ENCODE results near the gene TRIM33.
"Not testable (repeated sequence)": the region's sequence is repeated elsewhere in the genome, so short reads cannot be mapped to it uniquely, and the experiment has no call there.

Gene TRIM33

DNA sequence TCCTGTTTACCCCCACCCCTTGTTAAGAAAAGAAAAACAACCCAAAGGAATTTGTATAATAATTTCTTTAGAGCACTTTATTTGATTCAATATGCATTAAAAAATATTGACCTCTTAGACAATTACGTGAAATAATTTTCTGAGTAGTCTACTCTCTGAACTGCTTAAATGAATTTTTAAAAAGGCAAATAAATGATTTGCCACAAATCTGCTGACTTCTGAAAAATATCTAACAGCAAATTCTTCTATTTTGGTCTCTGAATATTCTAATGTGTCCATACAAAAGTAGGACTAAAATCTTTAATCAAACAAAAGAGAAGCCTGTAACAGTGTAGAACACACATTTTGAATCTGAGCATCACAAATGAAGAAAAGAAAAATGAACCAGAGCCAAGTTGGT lies 115.1 kb downstream of the TRIM33 start:
- no peak for FAIRE-seq

DNA sequence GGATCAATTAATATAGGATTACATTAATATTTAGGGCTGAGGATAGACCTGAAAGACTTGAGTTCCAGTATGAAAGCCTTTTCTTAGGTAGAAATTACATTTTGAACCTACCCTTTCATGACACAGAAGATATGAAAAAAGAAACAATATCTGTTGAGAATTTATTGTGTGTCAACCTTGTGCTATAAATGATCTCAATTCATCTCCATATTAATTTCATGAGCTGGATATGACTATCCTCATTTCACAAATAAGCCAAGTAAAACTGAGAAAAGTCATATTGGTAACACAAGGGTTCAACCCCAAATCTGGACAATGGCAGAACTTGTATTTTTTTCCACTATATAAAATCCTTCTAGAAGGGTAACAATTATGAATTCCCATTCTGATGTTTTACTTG lies 120.0 kb downstream of the TRIM33 start:
- no peak for FAIRE-seq

DNA sequence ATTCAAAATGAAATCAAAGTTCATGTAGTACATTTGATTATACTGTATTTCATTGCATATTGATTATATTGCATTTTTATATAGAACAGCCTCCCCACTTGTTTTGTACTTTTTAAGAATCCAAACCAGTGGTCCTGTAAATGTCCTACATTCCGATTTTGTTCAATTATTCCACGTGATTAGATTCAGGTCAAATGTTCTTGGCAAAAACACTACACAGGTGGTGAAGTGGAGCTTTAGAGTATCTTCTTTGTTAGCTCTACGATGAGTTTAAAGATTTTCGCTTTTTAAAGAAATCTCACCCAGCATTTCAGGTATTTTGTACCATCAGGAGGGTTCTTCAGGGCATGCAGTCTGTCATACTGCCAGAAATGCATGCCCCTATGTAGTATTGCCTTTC lies 120.6 kb downstream of the TRIM33 start:
- FAIRE-seq: no peak

DNA sequence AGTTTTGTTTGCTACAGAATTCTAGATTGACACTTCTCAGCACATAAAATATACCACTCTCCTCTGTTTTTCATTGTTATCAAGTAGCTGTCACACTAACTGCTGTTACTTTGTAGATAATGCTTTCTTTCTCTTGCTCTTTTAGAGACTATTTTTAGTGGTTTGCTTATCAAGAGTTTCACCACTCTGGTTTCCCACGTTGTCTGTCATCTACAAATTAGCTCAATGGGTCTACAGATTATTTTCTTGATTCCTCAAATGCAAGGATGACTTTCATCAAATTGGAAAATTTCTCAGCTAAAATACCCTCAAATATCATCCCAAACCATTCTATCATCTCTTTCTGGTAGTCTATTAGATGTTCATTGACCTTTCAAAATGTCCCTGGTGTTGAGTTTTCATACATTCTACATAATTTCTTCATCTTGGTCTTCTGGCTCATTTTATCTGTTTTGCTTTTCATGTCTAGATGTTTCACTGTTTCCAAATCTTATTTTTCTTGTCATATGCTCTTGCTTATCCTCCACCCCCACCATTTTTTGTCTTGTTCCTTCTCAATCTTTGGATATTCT lies 122.5 kb downstream of the TRIM33 start:
- no peak for FAIRE-seq

DNA sequence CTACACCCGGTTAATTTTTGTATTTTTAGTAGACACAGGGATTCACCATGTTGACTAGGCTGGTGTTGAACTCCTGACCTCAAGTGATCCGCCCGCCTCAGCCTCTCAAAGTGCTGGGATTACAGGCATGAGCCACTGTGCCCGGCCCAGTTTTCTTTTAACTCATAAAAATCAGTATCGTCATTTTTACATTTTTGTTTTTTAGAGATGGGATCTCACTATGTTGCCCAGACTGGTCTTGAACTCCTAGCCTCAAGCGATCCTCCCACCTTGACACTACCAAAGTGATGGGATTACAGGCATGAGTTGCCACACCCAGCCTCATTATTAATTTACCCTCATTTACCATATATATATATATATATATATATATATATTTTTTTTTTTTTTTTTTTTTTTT lies 123.4 kb downstream of the TRIM33 start:
- FAIRE-seq: not testable (repeated sequence)

DNA sequence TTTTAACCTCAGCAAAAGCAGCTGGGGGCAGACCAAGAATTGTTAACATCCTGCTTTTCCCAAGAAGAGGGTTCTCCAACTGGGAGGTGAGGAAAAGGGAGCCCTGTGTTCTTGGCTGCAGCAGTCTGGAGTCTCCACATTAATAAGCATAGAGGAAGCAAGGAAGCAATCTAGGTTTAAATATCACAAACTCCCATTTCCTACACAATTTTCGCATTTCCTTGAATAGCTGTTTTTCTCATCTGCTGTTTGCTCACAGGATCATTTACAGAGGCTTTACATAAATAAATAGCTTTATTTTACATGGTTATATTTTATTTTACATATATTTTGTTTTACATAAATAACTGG lies 124.0 kb downstream of the TRIM33 start:
- FAIRE-seq: no peak

DNA sequence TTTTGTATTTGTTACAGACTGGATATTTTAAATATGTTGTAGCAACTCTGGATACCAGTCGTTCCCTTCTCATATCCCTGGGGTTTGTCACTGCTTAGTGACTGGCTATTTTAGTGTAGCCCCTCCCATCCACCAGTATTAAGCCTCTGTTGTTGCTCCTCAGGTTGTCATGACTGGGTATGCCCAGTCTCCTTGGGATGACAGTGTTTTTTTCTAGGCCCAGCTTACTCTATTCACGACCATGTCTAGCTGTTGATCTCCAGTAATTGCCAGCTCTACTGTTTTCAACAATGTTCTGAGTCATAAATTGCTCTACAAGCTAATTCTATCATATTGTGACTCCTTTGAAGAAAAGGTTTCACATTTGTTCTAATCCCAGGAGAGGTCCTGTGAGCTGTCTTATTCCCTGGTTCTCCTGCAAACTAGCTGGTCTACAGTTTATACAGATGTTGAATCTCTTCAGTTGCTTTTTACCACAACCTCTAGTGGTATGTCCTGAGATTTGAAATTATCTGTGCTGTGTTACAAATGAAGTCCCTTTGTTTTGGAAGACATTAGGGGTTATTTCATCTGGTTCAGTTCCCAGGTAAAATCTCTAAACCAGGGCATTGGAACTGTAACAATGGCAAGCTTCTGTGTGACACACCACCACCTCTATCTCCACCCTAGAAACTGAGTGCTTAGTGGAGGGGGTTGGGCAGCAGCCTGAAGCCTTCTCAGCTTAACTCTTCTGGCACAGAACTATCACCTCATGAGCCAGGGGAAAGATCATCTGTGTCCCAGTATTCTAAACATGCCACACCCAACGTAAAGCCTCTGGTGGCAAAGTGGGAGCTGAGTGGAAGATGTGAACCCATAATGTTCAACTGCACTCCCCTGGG lies 124.6 kb downstream of the TRIM33 start:
- no peak for FAIRE-seq

DNA sequence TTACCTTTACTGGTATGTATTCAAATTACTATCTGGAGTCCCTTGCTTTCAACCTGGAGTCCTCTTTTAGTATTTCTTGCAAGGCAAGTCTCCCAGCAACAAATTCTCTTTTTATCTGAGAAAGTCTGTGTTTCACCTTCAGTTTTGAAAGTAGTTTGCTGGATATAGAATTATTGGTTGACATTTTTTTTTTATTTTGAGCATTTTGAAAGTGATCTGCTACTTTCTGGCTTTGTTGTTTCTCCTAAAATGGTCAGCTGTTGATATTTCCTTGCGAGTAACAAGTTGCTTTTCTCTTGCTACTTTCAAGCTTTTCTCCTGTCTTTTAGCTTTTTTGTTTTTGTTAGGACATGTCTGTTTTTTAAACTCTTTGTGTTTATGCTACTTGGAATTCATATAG lies 126.1 kb downstream of the TRIM33 start:
- no peak for FAIRE-seq

DNA sequence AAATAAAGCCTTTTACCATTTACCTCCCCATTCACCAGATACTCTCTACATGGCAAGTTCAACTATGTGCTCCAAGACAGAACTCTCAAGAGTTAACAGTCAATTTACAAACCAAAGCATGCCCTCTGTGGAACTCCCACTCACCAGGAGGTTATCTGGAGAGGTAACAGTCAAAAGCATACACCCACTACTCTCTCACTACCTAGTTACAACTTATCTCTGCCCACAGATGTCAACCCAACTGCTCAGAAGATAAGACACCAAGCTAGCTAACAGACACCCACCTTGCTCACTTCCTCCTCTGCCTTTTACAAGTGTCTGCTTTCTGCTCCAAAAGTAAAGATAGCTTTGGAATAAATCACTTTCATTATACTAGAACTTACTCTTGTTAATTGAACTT lies 131.0 kb downstream of the TRIM33 start:
- no peak for FAIRE-seq

DNA sequence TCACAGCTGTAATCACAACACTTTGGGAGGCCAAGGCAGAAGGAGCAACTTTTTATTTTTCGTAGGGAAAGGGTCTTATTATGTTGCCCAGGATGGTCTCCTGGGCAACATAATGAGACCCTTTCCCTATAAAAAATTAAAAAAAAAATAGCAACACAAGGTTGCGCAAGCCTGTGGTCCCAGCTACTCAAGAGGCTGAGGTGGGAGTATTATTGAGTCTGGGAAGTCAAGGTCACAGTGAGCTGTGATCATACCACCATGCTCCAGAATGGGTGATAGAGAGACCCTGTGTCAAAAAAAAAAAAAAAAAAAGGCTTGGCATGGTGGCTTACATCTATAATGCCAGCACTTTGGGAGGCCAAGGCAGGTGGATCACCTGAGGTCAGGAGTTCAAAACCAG lies 131.6 kb downstream of the TRIM33 start:
- no peak for FAIRE-seq

DNA sequence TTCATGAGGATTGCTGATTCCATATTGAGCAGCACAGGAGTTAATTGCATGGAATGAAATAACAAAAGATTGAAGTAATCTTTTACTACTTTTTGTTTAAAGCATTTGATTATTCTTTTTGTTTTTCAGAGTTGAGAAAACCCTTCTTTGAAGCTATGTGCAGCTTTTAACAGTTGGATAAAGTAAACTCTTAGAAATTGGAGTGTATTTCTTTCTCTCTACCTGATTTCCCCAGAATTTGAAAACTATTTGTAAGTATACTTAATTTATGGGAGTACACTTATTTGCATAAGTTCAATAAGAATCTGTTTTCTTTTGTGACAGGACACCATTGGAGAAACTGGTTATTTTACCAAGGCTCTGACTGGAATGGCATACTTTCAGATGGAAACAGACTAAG lies 133.6 kb downstream of the TRIM33 start:
- no peak for FAIRE-seq

DNA sequence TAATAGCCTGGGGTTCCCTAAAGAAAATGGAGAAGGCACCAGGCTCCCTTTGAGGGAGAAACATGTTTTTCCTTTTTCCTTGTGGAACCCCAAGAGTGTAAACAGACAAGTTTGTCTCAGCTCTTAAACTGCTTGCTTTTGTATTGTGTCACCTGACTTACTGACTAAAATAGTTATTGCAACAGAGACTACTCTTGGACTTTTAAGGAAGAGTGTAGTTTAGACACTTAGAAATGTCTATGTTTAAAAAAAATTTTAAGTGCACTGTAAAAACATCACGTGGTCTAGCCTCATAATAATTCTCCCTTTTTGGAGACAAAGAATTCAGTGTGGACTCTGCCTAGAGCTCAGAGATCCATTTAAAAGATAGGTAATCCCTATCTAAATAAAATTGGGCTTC lies 141.1 kb downstream of the TRIM33 start:
- FAIRE-seq: no peak

DNA sequence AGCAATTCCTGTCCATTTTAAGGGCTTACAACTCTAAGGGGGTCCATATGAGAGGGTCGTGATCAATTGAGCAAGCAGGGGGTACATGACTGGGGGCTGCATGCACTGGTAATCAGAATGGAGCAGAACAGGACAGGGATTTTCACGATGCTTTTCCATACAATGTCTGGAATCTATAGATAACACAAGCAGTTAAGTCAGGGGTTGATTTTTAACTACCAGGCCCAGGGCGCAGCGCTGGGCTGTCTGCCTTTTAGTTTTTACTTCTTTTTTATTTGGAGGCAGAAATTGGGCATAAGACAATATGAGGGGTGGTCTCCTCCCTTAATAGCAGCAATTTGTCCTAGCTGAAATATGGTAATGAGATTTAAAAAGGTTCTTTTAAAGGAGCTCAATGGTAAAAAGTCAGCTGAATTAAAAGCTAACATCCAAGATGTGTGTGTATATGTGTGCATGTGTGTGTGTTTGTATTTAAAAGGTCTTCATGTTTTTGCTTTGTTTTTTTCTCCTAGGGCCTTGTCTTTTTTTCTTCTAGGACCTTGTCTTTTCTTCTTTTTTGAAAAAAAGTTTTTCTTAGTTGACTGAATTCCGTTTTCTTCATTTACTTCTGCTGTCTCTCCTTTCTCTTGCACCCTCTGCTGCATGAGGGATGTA lies 141.6 kb downstream of the TRIM33 start:
- not testable (repeated sequence) for FAIRE-seq

DNA sequence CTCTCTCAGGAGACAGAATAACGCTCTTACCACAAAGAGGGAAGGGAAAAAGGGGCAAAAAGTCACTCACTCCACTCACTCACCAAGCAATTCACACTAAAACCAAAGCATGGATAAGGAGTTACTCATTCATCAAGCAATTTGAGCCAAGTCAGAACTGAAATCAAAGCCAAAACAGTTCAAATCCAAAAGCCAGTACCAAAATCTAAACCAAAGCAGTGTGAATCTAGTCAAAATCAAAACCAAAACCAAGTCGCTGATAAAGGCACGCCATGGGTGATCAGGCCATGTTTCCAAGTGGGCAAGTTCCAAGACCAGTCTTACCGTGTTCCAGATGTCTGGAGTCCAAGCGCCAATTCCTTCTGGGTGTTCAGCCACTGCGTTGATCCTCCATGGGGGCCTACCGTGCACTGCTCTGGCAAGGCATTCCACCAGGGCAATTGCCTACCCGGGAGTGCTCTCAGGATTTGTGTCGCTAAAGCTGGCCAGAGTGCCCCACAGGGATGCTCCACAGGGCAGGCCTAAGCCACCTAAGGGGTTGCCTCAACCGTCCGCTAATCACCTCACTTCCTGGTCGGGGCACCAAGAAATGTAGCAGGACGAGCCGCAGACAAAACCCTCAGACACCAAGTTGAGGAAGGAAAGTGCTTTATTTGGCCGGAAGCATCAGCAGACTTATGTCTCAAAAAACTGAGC lies 142.3 kb downstream of the TRIM33 start:
- FAIRE-seq: no peak

DNA sequence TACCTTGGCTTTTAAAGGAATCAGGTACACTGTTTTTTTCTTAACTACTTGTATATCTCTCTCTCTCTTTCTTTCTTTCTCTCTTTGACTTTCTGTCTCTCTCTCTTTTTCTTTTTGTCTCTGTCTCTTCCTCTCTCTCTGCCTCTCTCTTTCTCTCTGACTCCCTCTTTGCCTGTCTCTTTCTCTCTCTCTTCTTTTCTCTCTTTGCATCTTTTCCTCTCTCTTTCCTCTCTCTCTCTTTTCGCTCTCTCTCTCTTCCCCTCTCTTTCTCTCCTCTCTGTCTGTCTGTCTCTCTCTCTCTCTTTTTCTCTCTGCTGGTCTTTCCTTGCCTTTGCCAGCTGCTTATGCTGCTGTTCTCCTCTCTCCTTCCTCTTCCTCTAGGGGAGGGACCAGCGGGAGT lies 143.2 kb downstream of the TRIM33 start:
- no peak for FAIRE-seq

DNA sequence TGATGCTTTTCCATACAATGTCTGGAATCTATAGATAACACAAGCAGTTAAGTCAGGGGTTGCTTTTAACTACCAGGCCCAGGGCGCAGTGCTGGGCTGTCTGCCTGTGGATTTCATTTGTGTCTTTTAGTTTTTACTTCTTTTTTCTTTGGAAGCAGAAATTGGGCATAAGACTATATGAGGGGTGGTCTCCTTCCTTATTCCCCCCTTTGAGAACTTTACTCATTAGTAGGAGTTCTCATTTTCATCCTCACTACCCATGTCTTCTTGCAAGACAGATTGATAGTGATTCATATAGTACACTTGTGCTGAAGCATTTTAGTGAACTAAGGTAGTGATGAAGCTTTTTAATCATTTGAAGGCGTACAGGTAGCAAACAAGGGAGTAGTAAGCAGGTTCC lies 147.8 kb downstream of the TRIM33 start:
- not testable (repeated sequence) for FAIRE-seq

DNA sequence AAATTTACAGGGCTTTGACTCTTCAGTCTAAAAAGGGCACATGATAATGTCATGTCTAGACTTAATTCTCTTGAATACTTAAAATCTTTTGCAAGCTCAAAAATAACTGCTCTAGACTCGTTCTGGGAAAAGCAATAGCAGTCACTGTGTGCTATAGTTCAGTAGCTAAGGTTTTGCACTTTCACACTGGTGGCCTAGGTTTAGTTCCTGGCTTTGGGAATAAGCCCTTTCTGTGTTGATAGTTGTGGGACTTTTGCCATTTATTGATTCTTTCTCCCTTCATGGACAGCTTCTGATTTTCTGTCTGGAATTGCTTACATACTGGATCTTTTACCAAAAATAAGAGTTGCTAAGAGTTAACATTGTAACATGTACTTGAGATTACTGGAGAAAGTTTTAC lies 151.2 kb downstream of the TRIM33 start:
- no peak for FAIRE-seq

DNA sequence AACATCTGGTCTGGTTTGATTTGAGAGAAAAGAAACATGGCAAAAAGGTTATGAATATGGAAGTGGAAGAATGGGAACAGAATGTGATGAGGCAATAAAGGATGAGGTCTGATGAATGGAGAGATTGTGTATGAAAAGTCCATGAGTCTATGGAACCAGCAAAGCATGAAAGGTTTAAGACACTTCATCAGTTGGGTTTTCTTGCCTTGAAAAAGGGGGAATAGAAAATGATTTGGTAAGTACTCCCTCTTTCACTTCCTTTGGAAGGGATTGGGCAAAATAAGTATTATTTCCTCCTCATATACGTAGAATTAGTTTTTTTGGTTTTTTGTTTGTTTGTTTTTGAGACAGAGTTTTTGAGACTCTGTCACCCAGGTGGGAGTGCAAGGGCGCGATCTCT lies 155.8 kb downstream of the TRIM33 start:
- FAIRE-seq: no peak

DNA sequence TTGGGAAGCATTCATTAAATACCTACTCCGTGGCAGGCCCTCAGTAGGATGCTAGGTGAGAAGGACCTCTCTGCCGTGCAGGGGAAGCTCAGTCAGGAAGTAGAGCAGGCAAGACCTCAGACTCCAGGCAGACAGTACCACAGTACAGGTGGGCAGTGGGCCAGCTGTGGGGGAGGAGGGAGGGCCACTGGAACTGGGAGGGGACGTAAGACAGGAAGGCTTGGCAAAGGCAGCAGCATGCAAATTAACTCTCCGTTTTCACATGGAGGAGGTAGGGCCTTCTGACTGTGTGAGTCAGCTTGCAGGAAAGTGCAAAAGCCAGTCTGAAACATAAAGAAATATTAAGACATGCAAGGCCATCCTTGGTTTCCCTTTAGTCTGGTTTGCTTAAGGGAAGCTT lies 157.7 kb downstream of the TRIM33 start:
- FAIRE-seq: no peak

DNA sequence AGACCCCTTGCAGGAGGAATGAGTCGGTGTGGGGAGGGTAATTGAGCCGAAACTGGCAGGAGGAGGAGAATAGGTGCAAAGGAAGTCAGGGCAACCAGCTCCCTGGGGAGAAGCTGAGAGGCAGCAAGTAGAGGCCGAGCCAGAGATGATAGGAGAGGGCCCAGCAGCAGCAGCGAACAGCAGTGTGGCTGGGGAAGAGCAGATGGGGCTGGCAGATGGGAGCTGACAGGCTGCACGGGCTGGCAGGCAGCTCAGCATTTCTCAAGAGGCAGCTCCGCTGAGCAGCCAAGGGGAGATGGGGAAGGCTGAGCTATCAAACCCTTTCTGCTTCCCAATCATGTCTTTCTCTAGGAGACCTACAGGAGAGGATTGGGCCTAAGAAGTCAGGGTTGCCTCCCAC lies 158.2 kb downstream of the TRIM33 start:
- FAIRE-seq: no peak

DNA sequence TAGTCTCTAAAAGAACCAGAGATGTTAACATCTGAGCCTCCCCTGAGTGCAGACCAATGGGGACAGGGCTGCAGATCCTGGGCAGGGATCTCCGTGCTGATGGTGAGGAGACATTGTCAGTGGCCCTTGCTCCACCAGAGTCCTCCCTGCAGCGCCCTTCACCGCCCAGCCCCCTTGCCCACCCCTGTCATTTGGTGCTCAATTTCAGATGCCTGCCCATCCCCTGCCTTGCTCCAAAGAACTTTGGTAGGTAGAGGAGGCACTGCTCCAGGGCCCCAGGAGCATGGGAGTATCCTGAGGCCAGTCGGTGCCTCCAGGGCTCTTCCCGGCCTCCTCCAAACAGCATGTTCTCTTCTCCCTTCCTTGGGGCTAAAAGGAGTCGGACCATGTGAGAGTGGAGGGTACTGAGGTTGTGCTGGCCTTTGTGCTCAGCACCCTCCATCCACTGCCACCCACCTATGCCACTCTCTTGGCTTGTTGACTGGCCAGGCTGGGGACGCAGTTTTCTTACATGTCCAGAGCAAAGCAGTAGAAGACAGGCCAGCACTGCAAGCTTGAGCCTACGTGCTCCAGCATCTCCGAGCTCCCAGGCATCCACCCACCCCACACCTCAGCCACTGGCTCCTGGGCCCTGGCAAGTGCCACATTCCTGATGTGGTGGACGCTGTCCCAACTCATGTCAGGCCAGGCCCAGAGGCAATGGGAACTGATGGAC lies 160.1 kb downstream of the TRIM33 start:
- FAIRE-seq: no peak

DNA sequence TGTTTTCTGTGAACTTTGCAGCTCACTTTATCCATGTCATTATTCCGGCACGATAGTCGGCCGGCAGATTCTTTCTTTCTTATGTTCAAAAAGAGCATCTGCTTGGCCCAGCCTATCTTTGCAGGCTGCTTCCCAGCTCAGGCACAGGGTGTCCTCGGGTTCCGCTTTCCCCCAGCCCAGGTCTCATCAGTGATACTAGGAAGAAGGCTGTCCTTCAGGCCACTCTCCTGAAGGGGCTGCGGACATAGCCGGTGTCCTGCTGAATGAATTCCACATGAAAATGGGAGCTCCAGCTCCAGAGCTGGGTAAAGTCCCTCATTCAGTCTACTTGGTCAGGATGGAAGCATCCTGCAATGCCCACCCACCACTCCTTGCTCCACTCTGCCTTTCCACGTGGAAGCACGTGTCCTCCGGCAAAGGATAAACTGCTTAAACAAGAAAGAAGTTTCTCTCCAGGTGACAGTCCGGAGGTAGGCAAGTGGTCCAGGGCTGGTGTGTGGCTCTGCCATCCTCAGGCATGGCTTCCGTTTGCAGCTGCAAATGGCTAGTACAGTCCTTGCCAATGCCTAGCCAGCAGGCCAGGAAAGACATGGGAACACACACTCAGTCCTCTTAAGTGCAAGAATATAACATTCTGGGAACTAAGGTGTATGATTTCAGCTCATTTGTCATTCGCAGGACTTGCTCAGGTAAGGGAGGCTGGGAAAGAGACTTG lies 161.0 kb downstream of the TRIM33 start:
- no peak for FAIRE-seq

Data from colon (tissue), 2 donors.